Smooth muscle cell of bladder (primary cell): ENCODE measurements around the gene SLC40A1. TPM values are rescaled to one million over a fixed set of nuclear protein-coding genes. Genes with fewer than 3 reads are reported as not detected.

Source experiments
- total RNA-seq: library from RNA; depleted of rRNA; stranded (reverse); fragments of >200 nt; gene quantifications from 2 replicates; pipeline ENCODE4 v1.2.3, GENCODE V29; 2014

SLC40A1 gene, protein sequence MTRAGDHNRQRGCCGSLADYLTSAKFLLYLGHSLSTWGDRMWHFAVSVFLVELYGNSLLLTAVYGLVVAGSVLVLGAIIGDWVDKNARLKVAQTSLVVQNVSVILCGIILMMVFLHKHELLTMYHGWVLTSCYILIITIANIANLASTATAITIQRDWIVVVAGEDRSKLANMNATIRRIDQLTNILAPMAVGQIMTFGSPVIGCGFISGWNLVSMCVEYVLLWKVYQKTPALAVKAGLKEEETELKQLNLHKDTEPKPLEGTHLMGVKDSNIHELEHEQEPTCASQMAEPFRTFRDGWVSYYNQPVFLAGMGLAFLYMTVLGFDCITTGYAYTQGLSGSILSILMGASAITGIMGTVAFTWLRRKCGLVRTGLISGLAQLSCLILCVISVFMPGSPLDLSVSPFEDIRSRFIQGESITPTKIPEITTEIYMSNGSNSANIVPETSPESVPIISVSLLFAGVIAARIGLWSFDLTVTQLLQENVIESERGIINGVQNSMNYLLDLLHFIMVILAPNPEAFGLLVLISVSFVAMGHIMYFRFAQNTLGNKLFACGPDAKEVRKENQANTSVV
- 28.0 and 103 TPM in 2 replicates for total RNA-seq

DNA sequence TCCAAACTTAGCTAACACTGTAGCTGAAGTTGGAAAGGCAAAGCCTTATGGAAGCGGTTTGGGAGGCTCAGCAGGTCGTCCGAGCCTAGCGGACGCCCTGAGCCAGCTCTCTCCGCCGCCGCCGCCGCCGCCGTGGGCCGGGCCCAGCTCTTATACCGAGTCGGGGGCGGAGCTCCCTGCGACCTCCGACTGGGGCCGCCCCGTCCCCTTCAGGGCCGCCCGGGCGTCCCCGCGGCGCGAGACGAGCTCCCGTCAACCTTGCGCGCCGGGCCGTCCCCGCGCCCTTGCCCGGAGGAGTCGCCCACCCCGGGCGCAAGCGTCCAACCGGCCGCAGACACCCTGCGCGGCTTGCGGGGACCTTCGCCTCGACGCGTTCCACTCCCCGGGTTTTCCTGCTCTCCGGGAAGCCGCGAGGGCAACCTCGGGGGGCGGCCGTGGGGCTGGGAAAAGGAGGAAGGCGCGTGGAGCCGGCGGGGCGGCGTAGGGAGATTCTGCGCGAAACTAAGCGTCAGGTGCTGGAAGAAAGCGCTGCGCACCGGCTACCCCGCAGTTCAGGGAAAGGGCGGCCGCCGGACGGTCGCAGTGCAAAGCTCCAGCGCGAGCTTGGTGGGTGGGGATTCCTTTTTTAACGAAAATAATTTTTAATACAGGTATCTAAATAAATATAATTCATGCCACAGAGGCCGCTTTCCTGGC lies at the start of gene SLC40A1:
Gene SLC40A1 (minus strand): TSS at position 129 of the 696 bp plus-strand sequence. CDS start 326 bp downstream, outside the sequence.

Other genes starting within 250 kb of the SLC40A1 start
- gene WDR75, start 139.3 kb downstream of the SLC40A1 start, total RNA-seq, result 42.1 and 44.8 TPM in 2 replicates
- 53.3 and 71.1 TPM in 2 replicates for gene ASNSD1, start 80.7 kb upstream of the SLC40A1 start, total RNA-seq
- 6.5 and 6.8 TPM in 2 replicates for gene ANKAR, start 93.9 kb upstream of the SLC40A1 start, total RNA-seq
- gene OSGEPL1, start 182.0 kb upstream of the SLC40A1 start, total RNA-seq, result 4.8 and 5.0 TPM in 2 replicates
- 44.7 and 47.9 TPM in 2 replicates for gene ORMDL1, start 203.6 kb upstream of the SLC40A1 start, total RNA-seq
- gene PMS1, start 203.7 kb upstream of the SLC40A1 start, total RNA-seq, result 17.5 and 24.3 TPM in 2 replicates